ENCODE data around the gene CD53.
"Not testable (repeated sequence)": the region's sequence is repeated elsewhere in the genome, so short reads cannot be mapped to it uniquely, and the experiment has no call there.

Gene CD53

GRCh38 chr1:110872745-110873720 is at the start of gene CD53:
Gene CD53 (plus strand): TSS chr1:110873148. CDS start chr1:110891409, 18,261 bp downstream.
- DNase-seq = no peak

- no peak for DNase-seq
These were observed 48.8 kb upstream of the CD53 start for GRCh38 chr1:110824192-110824591.

- no peak for DNase-seq
These were observed 42.9 kb upstream of the CD53 start for GRCh38 chr1:110829955-110830553.

- not testable (repeated sequence) for DNase-seq
These were observed 39.2 kb upstream of the CD53 start for GRCh38 chr1:110833779-110834178.

- no peak for DNase-seq
These were observed 26.1 kb upstream of the CD53 start for GRCh38 chr1:110846861-110847260.

- DNase-seq = no peak
These were observed 22.8 kb upstream of the CD53 start for GRCh38 chr1:110850145-110850544.

GRCh38 chr1:110850627-110851026 is 22.3 kb upstream of the CD53 start:
- no peak for DNase-seq

- no peak for DNase-seq
These were observed 19.8 kb upstream of the CD53 start for GRCh38 chr1:110853135-110853534.

GRCh38 chr1:110856410-110856809 is 16.5 kb upstream of the CD53 start:
- DNase-seq = no peak

- no peak for DNase-seq
These were observed 14.7 kb upstream of the CD53 start for GRCh38 chr1:110857964-110858948.

GRCh38 chr1:110859062-110859461 is 13.9 kb upstream of the CD53 start:
- no peak for DNase-seq

- DNase-seq = no peak
These were observed 12.8 kb upstream of the CD53 start for GRCh38 chr1:110860174-110860573.

- DNase-seq = not testable (repeated sequence)
These were observed 12.3 kb upstream of the CD53 start for GRCh38 chr1:110860620-110861019.

GRCh38 chr1:110861942-110862341 is 11.0 kb upstream of the CD53 start:
- DNase-seq = not testable (repeated sequence)

GRCh38 chr1:110864287-110864686 is 8.7 kb upstream of the CD53 start:
- no peak for DNase-seq

GRCh38 chr1:110870721-110871388 is 2.1 kb upstream of the CD53 start:
- DNase-seq = no peak

- no peak for DNase-seq
These were observed 593 bp upstream of the CD53 start for GRCh38 chr1:110872366-110872744.

- no peak for DNase-seq
These were observed 908 bp downstream of the CD53 start for GRCh38 chr1:110873856-110874255.

- no peak for DNase-seq
These were observed 1.6 kb downstream of the CD53 start for GRCh38 chr1:110874324-110875215.

- DNase-seq = no peak
These were observed 2.3 kb downstream of the CD53 start for GRCh38 chr1:110875216-110875731.

- DNase-seq = no peak
These were observed 3.9 kb downstream of the CD53 start for GRCh38 chr1:110876748-110877341.
